ENCODE results near the gene PSMG3. TPM values are rescaled to one million over a fixed set of nuclear protein-coding genes. Genes with fewer than 3 reads are reported as not detected.
A peak's percentile ranks its signal among the peaks of the same experiment; 100 is the strongest.

The PSMG3 gene
- total RNA-seq, 1 experiment from 2014 or later, result 63.0 TPM

- Histone ChIP-seq H3K79me2 (ENCODE audit: insufficient read depth, low read length) (no peaks in the 10 kb centered on the region), H3K18ac (ENCODE audit: insufficient read length, low read depth, low read length) (no peak overlapping the region), H2BK5ac (ENCODE audit: insufficient read length, low read length) (no peak overlapping the region), H2AK5ac (ENCODE audit: insufficient read length, low read length) (no peak overlapping the region), H3K27ac (ENCODE audit: insufficient read length, low read depth, low read length) (no peak overlapping the region), H3K4me1 (ENCODE audit: insufficient read depth, low read length) (no peaks in the 10 kb centered on the region), H3K9ac (ENCODE audit: extremely low read depth, insufficient read length, low read length) (no peak overlapping the region), H2BK12ac (ENCODE audit: insufficient read length, low read depth, low read length) (no peak overlapping the region), H4K91ac (ENCODE audit: insufficient read length, low read depth, low read length) (no peak overlapping the region), H4K5ac (ENCODE audit: insufficient read length, low read depth, low read length) (no peak overlapping the region), H3K4me2 (ENCODE audit: insufficient read depth, insufficient read length, low read length) (no peak overlapping the region), H4K20me1 (ENCODE audit: control insufficient read depth, insufficient read depth, insufficient read length) (no peaks in the 10 kb centered on the region), H3T11ph (ENCODE audit: low read length) (no peak overlapping the region), H2BK15ac (ENCODE audit: low read depth, low read length) (no peak overlapping the region), H3K79me1 (ENCODE audit: insufficient read depth, low read depth, low read length, poor library complexity, severe bottlenecking) (no peaks in the 10 kb centered on the region), H3K27me3 (ENCODE audit: insufficient read depth, low read length) (no peaks in the 10 kb centered on the region), H3K9me3 (ENCODE audit: control insufficient read depth, low read depth, low read length) (no peaks in the 10 kb centered on the region), H3K56ac (ENCODE audit: insufficient read length, low read depth, low read length) (no peak overlapping the region), H2AFZ (ENCODE audit: low read length) (no peak overlapping the region), H3K14ac (ENCODE audit: insufficient read depth, low read length) (no peak overlapping the region; the same call in 1 of the 2 replicates), H2BK120ac (ENCODE audit: low read depth, low read length, poor library complexity, severe bottlenecking) (no peak overlapping the region), H3K23ac (ENCODE audit: insufficient read length, low read depth, low read length) (no peak overlapping the region), H3K23me2 (ENCODE audit: insufficient read length, low read depth, low read length, poor library complexity, severe bottlenecking) (no peaks in the 10 kb centered on the region), H2BK20ac (ENCODE audit: low read depth, low read length, poor library complexity, severe bottlenecking) (no peak overlapping the region), H3K4ac (ENCODE audit: low read depth, low read length) (no peak overlapping the region), H4K8ac (replicated peaks; ENCODE audit: insufficient read length, low read depth, low read length) (no peak overlapping the region)
- H3K9me3 Mint-ChIP-seq, result no peaks in the 10 kb centered on the region; a peak in 1 of 5 replicates
- H3K27ac Mint-ChIP-seq, result peak overlapping the region; percentile 66 to 97 (median 75); a peak in 2 of 7 replicates
- no peak overlapping the region for H3K4me3 Mint-ChIP-seq
- H3K27me3 Mint-ChIP-seq (ENCODE audit: low read depth), result no peaks in the 10 kb centered on the region; the same call in 1 of the 2 replicates
- no CpG with 5 or more reads among the region's 17 CpGs for WGBS (ENCODE audit: extremely low coverage, insufficient read length, low lambda C conversion rate)
- no peaks in the 10 kb centered on the region for H3K36me3 Mint-ChIP-seq (ENCODE audit: insufficient read depth in 1 of 3, low read depth in 3 of 3)
- DNase-seq, result no peak
- no peak for TF ChIP-seq CTCF (conservative IDR thresholded peaks at IDR 0.05)
- peaks cover 0 to 10% of the 10 kb centered on the region in 2 experiments; a peak in 3 of 4 replicates for H3K4me1 Mint-ChIP-seq
Observed at GRCh38 chr7:1550846-1551155, 19.0 kb downstream of the PSMG3 start.

Measured in H9 (cell line).